Parathyroid adenoma (tissue), 2 donors: ENCODE data around the gene INMT.

Experiments used
- H2AFZ ChIP-seq: fragments of 300-600 bp; sonication (generic); one replicate; pipeline ENCODE4 v1.7.0; 2017; ENCODE audit warnings: antibody characterized with exemption, mild to moderate bottlenecking
- H3K27ac ChIP-seq: fragments of 300-600 bp; sonication (generic); one replicate; pipeline ENCODE4 v1.7.0; 2017
- H3K27me3 ChIP-seq: fragments of 300-600 bp; sonication (generic); one replicate; pipeline ENCODE4 v1.7.0; 2017; ENCODE audit warnings: low read length; ENCODE audit not compliant: control insufficient read depth, insufficient read depth
- H3K36me3 ChIP-seq: fragments of 300-600 bp; sonication (generic); one replicate; pipeline ENCODE4 v1.7.0; 2017; ENCODE audit warnings: low read length; ENCODE audit not compliant: control insufficient read depth, insufficient read depth
- H3K4me1 ChIP-seq: fragments of 300-600 bp; sonication (generic); one replicate; pipeline ENCODE4 v1.7.0; 2017; ENCODE audit warnings: control low read depth
- H3K4me2 ChIP-seq: fragments of 300-600 bp; sonication (generic); one replicate; pipeline ENCODE4 v1.7.0; 2017; ENCODE audit warnings: low read length
- H3K4me3 ChIP-seq: fragments of 300-600 bp; sonication (generic); one replicate; pipeline ENCODE4 v1.7.0; 2017; ENCODE audit warnings: low read depth, low read length
- H3K79me2 ChIP-seq: fragments of 300-600 bp; sonication (generic); one replicate; pipeline ENCODE4 v1.7.0; 2017; ENCODE audit warnings: control low read depth
- H3K9ac ChIP-seq: fragments of 300-600 bp; sonication (generic); one replicate; pipeline ENCODE4 v1.7.0; 2017; ENCODE audit warnings: mild to moderate bottlenecking
- H3K9me3 ChIP-seq: fragments of 300-600 bp; sonication (generic); one replicate; pipeline ENCODE4 v1.7.0; 2017; ENCODE audit warnings: low read length; ENCODE audit not compliant: control insufficient read depth
- CTCF ChIP-seq: fragments of 300-600 bp; sonication (generic); IDR thresholded peaks from one replicate; pipeline ENCODE4 v1.7.0; 2017; ENCODE audit warnings: antibody characterized with exemption, mild to moderate bottlenecking
- donor health status: primary hyperparathyroidism.

INMT gene

GRCh38 chr7:30723776-30724175 is 28.2 kb upstream of the INMT start:
- H3K27ac ChIP-seq, result no peak overlapping the region
- no peaks in the 10 kb centered on the region for H3K4me1 ChIP-seq
- H3K9ac ChIP-seq, result no peak overlapping the region
- no peaks in the 10 kb centered on the region for H3K79me2 ChIP-seq
- H3K4me3 ChIP-seq, result no peak overlapping the region
- no peak overlapping the region for H2AFZ ChIP-seq
- H3K9me3 ChIP-seq, result no peaks in the 10 kb centered on the region
- H3K27me3 ChIP-seq, result no peaks in the 10 kb centered on the region
- TF ChIP-seq CTCF, result no peak
- H3K36me3 ChIP-seq, result no peaks in the 10 kb centered on the region
- H3K4me2 ChIP-seq, result no peak overlapping the region

GRCh38 chr7:30726296-30727006 is 25.5 kb upstream of the INMT start:
- no peaks in the 10 kb centered on the region for H3K36me3 ChIP-seq
- no peak overlapping the region for H3K9ac ChIP-seq
- TF ChIP-seq CTCF, result no peak
- H3K4me2 ChIP-seq, result no peak overlapping the region
- no peak overlapping the region for H3K4me3 ChIP-seq
- no peaks in the 10 kb centered on the region for H3K4me1 ChIP-seq
- no peaks in the 10 kb centered on the region for H3K79me2 ChIP-seq
- H3K27ac ChIP-seq, result no peak overlapping the region
- H3K9me3 ChIP-seq, result no peaks in the 10 kb centered on the region
- H3K27me3 ChIP-seq, result no peaks in the 10 kb centered on the region
- H2AFZ ChIP-seq, result no peak overlapping the region

GRCh38 chr7:30727061-30727945 is 24.6 kb upstream of the INMT start:
- Histone ChIP-seq H3K27me3 (no peaks in the 10 kb centered on the region), H3K9me3 (no peaks in the 10 kb centered on the region), H3K4me1 (no peaks in the 10 kb centered on the region), H3K4me2 (no peak overlapping the region), H3K36me3 (no peaks in the 10 kb centered on the region), H3K4me3 (no peak overlapping the region), H2AFZ (no peak overlapping the region), H3K27ac (no peak overlapping the region), H3K79me2 (no peaks in the 10 kb centered on the region), H3K9ac (no peak overlapping the region)
- no peak for TF ChIP-seq CTCF

- no peak overlapping the region for H3K27ac ChIP-seq
- H3K9me3 ChIP-seq, result no peaks in the 10 kb centered on the region
- no peak overlapping the region for H3K4me2 ChIP-seq
- no peak overlapping the region for H3K9ac ChIP-seq
- no peaks in the 10 kb centered on the region for H3K79me2 ChIP-seq
- H3K27me3 ChIP-seq, result no peaks in the 10 kb centered on the region
- TF ChIP-seq CTCF, result no peak
- H3K4me3 ChIP-seq, result no peak overlapping the region
- H3K4me1 ChIP-seq, result no peaks in the 10 kb centered on the region
- H2AFZ ChIP-seq, result no peak overlapping the region
- no peaks in the 10 kb centered on the region for H3K36me3 ChIP-seq
These were observed 23.3 kb upstream of the INMT start for GRCh38 chr7:30728591-30729100.
